H1 (cell line): ENCODE results near the gene PGAP2. TPM values are rescaled to one million over a fixed set of nuclear protein-coding genes. Genes with fewer than 3 reads are reported as not detected.

ENCODE experiments used
- CTCF ChIA-PET: fragments of 300-600 bp; sonication (Branson Sonifier 250); formaldehyde crosslinking; loops from one replicate; lab custom pipeline; 2021; ENCODE audit not compliant: partially characterized antibody; lab: Charles Lee
- POLR2A ChIA-PET: fragments of 300-600 bp; sonication (Branson Sonifier 250); formaldehyde crosslinking; loops from one replicate; lab custom pipeline; 2021; ENCODE audit warnings: inconsistent platforms; ENCODE audit not compliant: partially characterized antibody; lab: Charles Lee
- DNase-seq, 2 experiments: peaks; one replicate each; pipeline versions ENCODE4 v3.0.0 to v3.0.0-alpha.2; 2010 to 2022; ENCODE audit warnings: low spot score in 2 of 2, low read depth in 1 of 2, mixed read lengths in 1 of 2
- FAIRE-seq: peaks from 2 replicates; lab custom pipeline; 2011; peaks lifted over from hg19 to GRCh38; lab: Jason Lieb, UNC
- H2AFZ ChIP-seq: 2 replicates; pipeline ENCODE4 v1.8.1; 2012; ENCODE audit warnings: low read length, inconsistent platforms
- H2AK5ac ChIP-seq: 2 replicates; pipeline ENCODE4 v1.6.1; 2013; ENCODE audit warnings: low read depth, low read length
- H2BK120ac ChIP-seq: replicated peaks from 2 replicates; pipeline ENCODE3; 2013; ENCODE audit warnings: low read depth, low read length, inconsistent platforms
- H2BK12ac ChIP-seq: 2 replicates; pipeline ENCODE4 v1.6.1; 2013; ENCODE audit warnings: low read depth, low read length
- H2BK15ac ChIP-seq: 2 replicates; pipeline ENCODE4 v1.6.1; 2013; ENCODE audit warnings: low read length
- H2BK20ac ChIP-seq: 2 replicates; pipeline ENCODE4 v1.6.1; 2013; ENCODE audit warnings: low read length
- H2BK5ac ChIP-seq: 2 replicates; pipeline ENCODE4 v1.6.1; 2013; ENCODE audit warnings: low read depth, low read length
- H3K14ac ChIP-seq: 2 replicates; pipeline ENCODE4 v1.6.1; 2013; ENCODE audit warnings: inconsistent platforms; ENCODE audit not compliant: insufficient read length
- H3K18ac ChIP-seq: 2 replicates; pipeline ENCODE4 v1.6.1; 2013; ENCODE audit warnings: low read length; ENCODE audit errors: extremely low read depth
- H3K23ac ChIP-seq: 2 replicates; pipeline ENCODE4 v1.6.1; 2013; ENCODE audit warnings: inconsistent platforms; ENCODE audit not compliant: insufficient read length
- H3K23me2 ChIP-seq: 2 replicates; pipeline ENCODE4 v1.6.1; 2013; ENCODE audit warnings: low read depth, low read length
- H3K27ac ChIP-seq: 2 replicates; pipeline ENCODE4 v1.6.1; 2011; ENCODE audit warnings: low read depth, low read length, inconsistent platforms
- H3K27me3 ChIP-seq, 4 experiments: replicated peaks in 1 of 4; 1 replicate in 1 of 4; 2 replicates in 3 of 4; pipeline versions ENCODE4 v1.6.1 to v1.8.1; 2011 to 2013; ENCODE audit warnings: low read length in 3 of 4, mild to moderate bottlenecking in 3 of 4, inconsistent platforms in 2 of 4, mixed read lengths in 2 of 4, moderate library complexity in 1 of 4; ENCODE audit not compliant: control insufficient read depth in 3 of 4, insufficient read depth in 3 of 4; ENCODE audit errors: extremely low read depth in 1 of 4
- H3K36me3 ChIP-seq, 4 experiments: 2 replicates each; pipeline versions ENCODE4 v1.6.1 to v1.8.1; 2011 to 2013; ENCODE audit warnings: mild to moderate bottlenecking in 4 of 4, low read length in 3 of 4, moderate library complexity in 2 of 4, control low read depth in 1 of 4, inconsistent platforms in 1 of 4; ENCODE audit not compliant: insufficient read depth in 4 of 4, control insufficient read depth in 2 of 4
- H3K4ac ChIP-seq: replicated peaks from 2 replicates; pipeline ENCODE3; 2013; ENCODE audit warnings: low read length, low read depth, mixed read lengths, inconsistent platforms; ENCODE audit not compliant: insufficient read length
- H3K4me1 ChIP-seq, 4 experiments: replicated peaks in 1 of 4; 1 replicate in 1 of 4; 2 replicates in 3 of 4; pipeline versions ENCODE4 v1.6.1 to v1.8.1; 2011 to 2013; ENCODE audit warnings: low read length in 3 of 4, inconsistent platforms in 2 of 4, mixed read lengths in 1 of 4; ENCODE audit not compliant: insufficient read depth in 4 of 4, control insufficient read depth in 3 of 4
- H3K4me2 ChIP-seq, 2 experiments: 2 replicates each; pipeline versions ENCODE4 v1.6.1 to v1.8.1; 2011 to 2013; ENCODE audit warnings: low read depth in 2 of 2, low read length in 2 of 2, control low read depth in 1 of 2, inconsistent platforms in 1 of 2, mild to moderate bottlenecking in 1 of 2; ENCODE audit not compliant: insufficient read depth in 1 of 2
- H3K4me3 ChIP-seq, 4 experiments: fragments of 200-600, 300-600 bp in 1 of 4; sonication (generic), shearing (Covaris generic), sonication (Bioruptor Twin) in 1 of 4; 2 replicates each; pipeline versions ENCODE4 v1.5.1 to v1.8.1; 2011 to 2016; ENCODE audit warnings: low read length in 4 of 4, low read depth in 3 of 4, control low read depth in 2 of 4, inconsistent platforms in 2 of 4, mild to moderate bottlenecking in 2 of 4, mixed read lengths in 1 of 4, moderate library complexity in 1 of 4; ENCODE audit not compliant: insufficient read depth in 2 of 4; ENCODE audit errors: extremely low read depth in 1 of 4
- H3K56ac ChIP-seq: replicated peaks from 2 replicates; pipeline ENCODE3; 2013; ENCODE audit warnings: low read depth, mild to moderate bottlenecking, mixed read lengths, low read length, inconsistent platforms; ENCODE audit not compliant: insufficient read length
- H3K79me1 ChIP-seq: 2 replicates; pipeline ENCODE4 v1.6.1; 2013; ENCODE audit warnings: low read depth, low read length, control low read depth
- H3K79me2 ChIP-seq, 2 experiments: 2 replicates each; pipeline versions ENCODE4 v1.6.1 to v1.8.1; 2012 to 2013; ENCODE audit warnings: low read length in 2 of 2, mild to moderate bottlenecking in 2 of 2, inconsistent platforms in 1 of 2; ENCODE audit not compliant: insufficient read depth in 2 of 2, control insufficient read depth in 1 of 2
- H3K9ac ChIP-seq, 4 experiments: replicated peaks in 1 of 4; 1 replicate in 1 of 4; 2 replicates in 3 of 4; pipeline versions ENCODE4 v1.6.1 to v1.8.1; 2011 to 2013; ENCODE audit warnings: low read depth in 3 of 4, low read length in 3 of 4, control low read depth in 2 of 4, mild to moderate bottlenecking in 2 of 4, moderate library complexity in 2 of 4, inconsistent platforms in 1 of 4; ENCODE audit errors: extremely low read depth in 1 of 4
- H3K9me3 ChIP-seq, 2 experiments: 2 replicates each; pipeline versions ENCODE4 v1.6.1 to v1.8.1; 2012 to 2013; ENCODE audit warnings: mild to moderate bottlenecking in 2 of 2, moderate library complexity in 2 of 2, control low read depth in 1 of 2, inconsistent platforms in 1 of 2, low read depth in 1 of 2, low read length in 1 of 2, mixed read lengths in 1 of 2; ENCODE audit not compliant: insufficient read depth in 2 of 2
- H4K20me1 ChIP-seq, 2 experiments: replicated peaks in 1 of 2; 2 replicates each; pipeline versions ENCODE3 to v1.8.1; 2011 to 2013; ENCODE audit warnings: inconsistent platforms in 2 of 2, low read length in 2 of 2, mild to moderate bottlenecking in 1 of 2; ENCODE audit not compliant: insufficient read depth in 2 of 2, control insufficient read depth in 1 of 2
- H4K5ac ChIP-seq: 2 replicates; pipeline ENCODE4 v1.6.1; 2013; ENCODE audit warnings: low read length, low read depth, mixed read lengths, inconsistent platforms; ENCODE audit not compliant: insufficient read length
- H4K8ac ChIP-seq: 2 replicates; pipeline ENCODE4 v1.8.0; 2013; ENCODE audit warnings: mild to moderate bottlenecking, moderate library complexity, low read length, inconsistent platforms; ENCODE audit not compliant: insufficient read depth; ENCODE audit errors: extremely low read depth
- H4K91ac ChIP-seq: replicated peaks from 2 replicates; pipeline ENCODE3; 2013; ENCODE audit warnings: low read length, mixed read lengths, inconsistent platforms; ENCODE audit not compliant: insufficient read length
- ASH2L ChIP-seq: fragments of 200-600, 300-600 bp; sonication (generic); IDR thresholded peaks from one replicate; pipeline ENCODE4 v1.7.1; 2017; ENCODE audit warnings: low read length
- BRCA1 ChIP-seq: IDR thresholded peaks from 2 replicates; pipeline ENCODE4 v1.6.1; 2012; ENCODE audit warnings: low read depth, low read length, improper control_type of control experiment
- CREB1 ChIP-seq: IDR thresholded peaks from 2 replicates; pipeline ENCODE4 v1.6.1; 2012; ENCODE audit warnings: inconsistent platforms
- EGR1 ChIP-seq: IDR thresholded peaks from 2 replicates; pipeline ENCODE4 v1.6.1; 2011; ENCODE audit warnings: low read depth, low read length, borderline replicate concordance
- FOSL1 ChIP-seq: IDR thresholded peaks from 2 replicates; pipeline ENCODE4 v1.6.1; 2011; ENCODE audit warnings: mild to moderate bottlenecking, low read depth, low read length, moderate library complexity; ENCODE audit not compliant: insufficient read depth
- MAX ChIP-seq: IDR thresholded peaks from 2 replicates; pipeline ENCODE4 v1.6.1; 2012; ENCODE audit warnings: inconsistent platforms
- RAD21 ChIP-seq, 2 experiments: IDR thresholded peaks in 1 of 2; conservative IDR thresholded peaks in 1 of 2; 2 replicates each; pipeline ENCODE4 v1.6.1; 2011; ENCODE audit warnings: low read depth in 2 of 2, low read length in 2 of 2, improper control_type of control experiment in 1 of 2, inconsistent platforms in 1 of 2, mild to moderate bottlenecking in 1 of 2, moderate library complexity in 1 of 2
- SIN3A ChIP-seq, 2 experiments: IDR thresholded peaks in 1 of 2; conservative IDR thresholded peaks in 1 of 2; 2 replicates each; pipeline ENCODE4 v1.6.1; 2011 to 2012; ENCODE audit warnings: low read length in 2 of 2, improper control_type of control experiment in 1 of 2, low read depth in 1 of 2, mild to moderate bottlenecking in 1 of 2
- SIX5 ChIP-seq: IDR thresholded peaks from 2 replicates; pipeline ENCODE4 v1.6.1; 2011; ENCODE audit warnings: mild to moderate bottlenecking, low read depth, low read length
- TBP ChIP-seq: IDR thresholded peaks from 2 replicates; pipeline ENCODE4 v1.6.1; 2011; ENCODE audit warnings: low read depth, low read length, improper control_type of control experiment
- WGBS, 2 experiments: shearing (Covaris generic) in 1 of 2; methylation state at CpG; one replicate each; pipeline versions ENCODE4 v1.1.6 to v1.1.7; 2013 to 2015; ENCODE audit warnings: low lambda C conversion rate in 2 of 2, mixed read lengths in 2 of 2, inconsistent platforms in 1 of 2, low coverage in 1 of 2, missing lambda C conversion rate in 1 of 2; ENCODE audit not compliant: insufficient replicate concordance in 2 of 2, insufficient coverage in 1 of 2, insufficient read length in 1 of 2; ENCODE audit errors: extremely low coverage in 1 of 2, missing lambda C conversion rate in 1 of 2; 5-methylcytosine and 5-hydroxymethylcytosine counted together
- polyA plus RNA-seq, 7 experiments: library from polyadenylated mRNA; depleted of rRNA in 3 of 7; stranded (reverse) in 5 of 7; unstranded in 2 of 7; fragments of >200 nt in 5 of 7; fragments of 200-250 nt in 2 of 7; gene quantifications; 1 replicate in 5 of 7; 2 replicates in 1 of 7; 4 replicates in 1 of 7; pipeline versions ENCODE4 v1.2.1 to v1.2.3, GENCODE V29; 2011 to 2013; ENCODE audit warnings: missing spikeins in 2 of 7, mixed read lengths in 2 of 7
- total RNA-seq: library from RNA; stranded (reverse); fragmentation: NEBNext Ultra II Directional; extraction: Animal tissue kit (Norgen Biotek cat#: 25700); gene quantifications from 2 replicates; pipeline ENCODE4 v1.2.1, GENCODE V29; 2021

PGAP2 gene
- total and polyA plus RNA-seq, 2 of the 8 experiments (the other 6 are each of a cell fraction or from before 2014, with no cell fraction given) = 56.5 to 106 TPM

GRCh38 chr11:3824714-3825472 is 16.5 kb downstream of the PGAP2 start:
- POLR2A ChIA-PET = interaction anchor here (0.7 to 3.3 kb wide), 4 partner anchors 15 to 270 kb away, joined by 3 to 29 read pairs (median 6); partner anchors contain the start of genes PGAP2, RHOG and RRM1
- Histone ChIP-seq H3K18ac (peak overlapping the region; percentile 67), H4K91ac (no peak overlapping the region), H3K79me2 (peaks cover 0 to under 1% of the 10 kb centered on the region in 2 experiments; a peak in 1 of 4 replicates), H3K9me3 (no peaks in the 10 kb centered on the region), H3K79me1 (no peaks in the 10 kb centered on the region; the same call in 1 of the 2 replicates), H2BK5ac (0 out of 2 replicates have a peak overlapping the region, but pooled peaks have one; percentile 3), H4K8ac (no peak overlapping the region), H4K5ac (no peak overlapping the region), H3K4ac (peak overlapping the region; percentile 10), H4K20me1 (peaks cover 0 to 2% of the 10 kb centered on the region in 2 experiments), H3K27ac (peak overlapping the region; percentile 22; the same call in 1 of the 2 replicates), H3K23ac (no peak overlapping the region), H3K56ac (no peak overlapping the region), H2BK20ac (peak overlapping the region; percentile 53; the same call in 1 of the 2 replicates), H3K14ac (no peak overlapping the region), H3K36me3 (peaks cover 4 to 14% (median 7%) of the 10 kb centered on the region in 4 experiments; a peak in 5 of 8 replicates), H2AFZ (no peak overlapping the region), H3K9ac (no peak overlapping the region), H2BK120ac (no peak overlapping the region), H3K23me2 (peaks cover 2% of the 10 kb centered on the region; the same call in 1 of the 2 replicates), H2BK12ac (no peak overlapping the region), H3K4me2 (peak overlapping the region in 1 of 2 experiments; percentile 3; a peak in 2 of 4 replicates), H2AK5ac (no peak overlapping the region), H3K4me1 (peaks cover 22 to 32% (median 24%) of the 10 kb centered on the region in 4 experiments), H3K4me3 (no peak overlapping the region), H3K27me3 (no peaks in the 10 kb centered on the region), H2BK15ac (no peak overlapping the region)
- DNase-seq = peak; percentile 75 to 96
- 59% methylated on average over 18 of the region's 18 CpGs; no CpG with 5 or more reads in 1 of the 2 experiments for WGBS, 2 experiments
- peak; percentile 94 for FAIRE-seq
- CTCF ChIA-PET = interaction anchor here (0.6 to 3.3 kb wide), 11 partner anchors 9 to 327 kb away, joined by 3 to 61 read pairs (median 4); partner anchors contain the start of genes PGAP2 and RHOG
- TF ChIP-seq CREB1 = peak; percentile 70
- TF ChIP-seq SIN3A (conservative IDR thresholded peaks at IDR 0.05 in 1 of 2, IDR thresholded peaks at IDR 0.05 in 1 of 2; ENCODE audit: low read depth in 1 of 2, low read length in 2 of 2) = peak in 1 of 2 experiments; percentile 55; a peak in 1 of 4 replicates
- peak; percentile 77 to 80 for TF ChIP-seq RAD21 (IDR thresholded peaks at IDR 0.05 in 1 of 2, conservative IDR thresholded peaks at IDR 0.05 in 1 of 2; ENCODE audit: low read depth in 2 of 2, low read length in 2 of 2)
- no peak for TF ChIP-seq BRCA1
- TF ChIP-seq MAX = 0 out of 2 replicates have a peak, but pooled peaks have one; percentile 37
- TF ChIP-seq EGR1 = no peak
- peak; percentile 46; the same call in 1 of the 2 replicates for TF ChIP-seq TBP
- no peak for TF ChIP-seq SIX5
- no peak for TF ChIP-seq FOSL1
- no peak for TF ChIP-seq ASH2L
